SH-SY5Y (cell line): ENCODE results near the gene PLCB4.

Experiments used
- GATA2 ChIP-seq: IDR thresholded peaks from 2 replicates; pipeline ENCODE4 v1.6.1; 2011; ENCODE audit warnings: mild to moderate bottlenecking, low read depth, low read length
- GATA3 ChIP-seq: IDR thresholded peaks from 2 replicates; pipeline ENCODE4 v1.6.1; 2011; ENCODE audit warnings: low read depth, mild to moderate bottlenecking, low read length, moderate library complexity

DNA sequence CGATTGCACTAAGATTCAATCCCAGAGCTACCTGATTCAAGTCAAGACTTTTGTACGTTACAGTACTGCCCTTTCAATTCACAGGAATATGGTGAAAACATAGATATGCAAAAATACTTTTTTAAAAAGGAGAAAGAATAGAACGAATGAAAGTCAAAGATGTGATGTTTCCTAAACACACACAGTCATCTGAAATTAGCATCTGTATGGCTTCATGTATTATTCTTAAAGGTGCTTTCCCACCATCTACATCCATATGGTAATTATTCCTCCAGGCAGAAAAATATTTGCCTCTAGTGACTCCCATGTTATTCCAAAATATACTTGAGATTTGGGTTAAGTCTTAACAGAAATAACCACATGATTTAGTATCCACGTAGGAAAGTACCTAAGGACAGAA lies 330.0 kb downstream of the PLCB4 start:
- TF ChIP-seq GATA3 (no peak), GATA2 (no peak)
